Neural cell (in vitro differentiated cells): Measurements from ENCODE around the gene CRK. TPM values are rescaled to one million over a fixed set of nuclear protein-coding genes. Genes with fewer than 3 reads are reported as not detected.
"Not testable (repeated sequence)": the region's sequence is repeated elsewhere in the genome, so short reads cannot be mapped to it uniquely, and the experiment has no call there.

Experiments
- H2AFZ ChIP-seq: fragments of 200-600, 300-800 bp; sonication (generic), shearing (Covaris generic); 2 replicates; pipeline ENCODE4 v1.6.0; 2014; ENCODE audit warnings: low read depth, mild to moderate bottlenecking, antibody characterized with exemption, low read length, moderate library complexity
- H3F3A ChIP-seq: fragments of 200-600 bp; shearing (Covaris generic); 2 replicates; pipeline ENCODE4 v1.6.1; 2016; ENCODE audit warnings: mild to moderate bottlenecking, moderate library complexity, mixed read lengths, antibody characterized with exemption, low read length; ENCODE audit not compliant: insufficient read depth, poor library complexity, severe bottlenecking
- H3K27ac ChIP-seq: fragments of 200-600, 300-800 bp; sonication (generic), shearing (Covaris generic); 2 replicates; pipeline ENCODE4 v1.5.1; 2014; ENCODE audit warnings: mild to moderate bottlenecking, low read length, moderate library complexity
- H3K27me3 ChIP-seq: fragments of 300-800, 200-600 bp; sonication (generic), shearing (Covaris generic); 2 replicates; pipeline ENCODE4 v1.6.0; 2014; ENCODE audit warnings: mild to moderate bottlenecking, low read depth, low read length, moderate library complexity; ENCODE audit not compliant: insufficient read depth
- H3K36me3 ChIP-seq: fragments of 300-800, 200-600 bp; sonication (generic), shearing (Covaris generic); 2 replicates; pipeline ENCODE4 v1.5.1; 2014; ENCODE audit warnings: mild to moderate bottlenecking, antibody characterized with exemption, low read length, moderate library complexity; ENCODE audit not compliant: insufficient read depth
- H3K4me2 ChIP-seq: fragments of 300-800, 200-600 bp; sonication (generic), shearing (Covaris generic); 2 replicates; pipeline ENCODE4 v1.6.0; 2014; ENCODE audit warnings: mild to moderate bottlenecking, low read length
- H3K4me3 ChIP-seq: fragments of 300-800, 200-600 bp; sonication (generic), shearing (Covaris generic); 2 replicates; pipeline ENCODE4 v1.5.1; 2014; ENCODE audit warnings: mild to moderate bottlenecking, low read length, moderate library complexity
- H3K79me2 ChIP-seq: fragments of 200-600 bp; shearing (Covaris generic); replicated peaks from 2 replicates; pipeline ENCODE4 v1.6.0; 2014; ENCODE audit warnings: mild to moderate bottlenecking, low read length, moderate library complexity; ENCODE audit not compliant: insufficient read depth
- H3K9ac ChIP-seq: fragments of 300-800, 200-600 bp; sonication (generic), shearing (Covaris generic); 2 replicates; pipeline ENCODE4 v1.6.1; 2016; ENCODE audit warnings: mild to moderate bottlenecking, low read length, mixed read lengths
- H3K9me2 ChIP-seq: fragments of 200-600 bp; shearing (Covaris generic); 2 replicates; pipeline ENCODE4 v1.6.1; 2016; ENCODE audit warnings: mild to moderate bottlenecking, low read length, mixed read lengths; ENCODE audit not compliant: insufficient read depth
- H3K9me3 ChIP-seq: fragments of 200-600, 300-800 bp; sonication (generic), shearing (Covaris generic); 2 replicates; pipeline ENCODE4 v1.6.1; 2016; ENCODE audit warnings: mild to moderate bottlenecking, mixed run types, low read length, moderate library complexity, mixed read lengths
- H4K20me1 ChIP-seq: fragments of 200-600 bp; shearing (Covaris generic); 2 replicates; pipeline ENCODE4 v1.6.1; 2016; ENCODE audit warnings: mild to moderate bottlenecking, mixed run types; ENCODE audit not compliant: insufficient read depth
- EP300 ChIP-seq: fragments of 450-650 bp; conservative IDR thresholded peaks from 2 replicates; pipeline ENCODE4 v1.6.1; 2014; ENCODE audit warnings: antibody characterized with exemption, mild to moderate bottlenecking, moderate library complexity; ENCODE audit not compliant: poor library complexity, severe bottlenecking
- EZH2 ChIP-seq: fragments of 200-600, 300-800 bp; shearing (Covaris generic), sonication (generic); IDR thresholded peaks from 2 replicates; pipeline ENCODE4 v1.6.1; 2014; ENCODE audit warnings: antibody characterized with exemption, low read length, borderline replicate concordance, mild to moderate bottlenecking; ENCODE audit not compliant: insufficient read depth, poor library complexity, severe bottlenecking
- MXI1 ChIP-seq: fragments of 450-650 bp; conservative IDR thresholded peaks from 2 replicates; pipeline ENCODE4 v1.6.1; 2014; ENCODE audit warnings: antibody characterized with exemption, mild to moderate bottlenecking; ENCODE audit not compliant: poor library complexity, severe bottlenecking
- POLR2AphosphoS5 ChIP-seq: IDR thresholded peaks from 2 replicates; pipeline ENCODE4 v1.6.1; 2012
- RAD21 ChIP-seq: fragments of 450-650 bp; conservative IDR thresholded peaks from 2 replicates; pipeline ENCODE4 v1.6.1; 2014; ENCODE audit warnings: antibody characterized with exemption, mild to moderate bottlenecking, moderate library complexity
- SMC3 ChIP-seq: fragments of 450-650 bp; conservative IDR thresholded peaks from 2 replicates; pipeline ENCODE4 v1.6.1; 2014; ENCODE audit warnings: antibody characterized with exemption, mild to moderate bottlenecking, moderate library complexity; ENCODE audit not compliant: poor library complexity
- TAF1 ChIP-seq: IDR thresholded peaks from 2 replicates; pipeline ENCODE4 v1.6.1; 2012; ENCODE audit warnings: low read depth
- polyA plus RNA-seq: library from polyadenylated mRNA; depleted of rRNA; stranded (reverse); fragments of >200 nt; gene quantifications from 2 replicates; pipeline ENCODE4 v1.2.3, GENCODE V29; 2014
- TF ChIP-seq, protein P1 (sequence below): IDR thresholded peaks from 2 replicates; pipeline ENCODE4 v1.6.1; 2012; ENCODE audit warnings: borderline replicate concordance
- TF ChIP-seq, protein P2 (sequence below): fragments of 450-650 bp; IDR thresholded peaks from 2 replicates; pipeline ENCODE4 v1.5.1; 2014; ENCODE audit warnings: antibody characterized with exemption, mild to moderate bottlenecking, moderate library complexity; ENCODE audit not compliant: poor library complexity, severe bottlenecking

CRK gene
- polyA plus RNA-seq, 1 donor from 2014 or later, result 111 TPM

DNA sequence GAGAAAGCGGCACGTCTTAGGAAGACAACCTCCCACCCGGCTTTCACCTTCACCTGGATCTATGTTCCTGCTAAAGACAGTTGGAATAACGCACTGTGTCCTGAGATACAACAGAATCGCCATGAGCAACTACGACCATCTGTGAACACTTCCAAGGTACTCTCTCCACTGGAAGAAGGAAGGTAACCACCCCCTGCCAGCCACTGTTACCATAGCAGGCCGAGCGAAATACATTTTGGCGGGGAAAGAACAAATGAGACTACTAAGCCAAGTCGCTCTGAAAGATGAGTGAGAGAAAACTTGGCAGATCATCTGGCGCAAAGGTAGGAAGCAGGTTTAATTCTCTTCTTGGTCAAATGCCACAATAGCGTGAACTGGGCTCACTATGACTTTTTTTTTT lies 9.8 kb downstream of the CRK start:
- no peak overlapping the region for H2AFZ ChIP-seq
- H3K4me2 ChIP-seq, result no peak overlapping the region
- H4K20me1 ChIP-seq, result no peaks in the 10 kb centered on the region
- H3K9ac ChIP-seq, result no peak overlapping the region
- H3K9me3 ChIP-seq, result no peaks in the 10 kb centered on the region
- H3K36me3 ChIP-seq, result no peaks in the 10 kb centered on the region
- TF ChIP-seq MXI1, result no peak
- no peak for TF ChIP-seq EP300
- TF ChIP-seq, protein P1, sequence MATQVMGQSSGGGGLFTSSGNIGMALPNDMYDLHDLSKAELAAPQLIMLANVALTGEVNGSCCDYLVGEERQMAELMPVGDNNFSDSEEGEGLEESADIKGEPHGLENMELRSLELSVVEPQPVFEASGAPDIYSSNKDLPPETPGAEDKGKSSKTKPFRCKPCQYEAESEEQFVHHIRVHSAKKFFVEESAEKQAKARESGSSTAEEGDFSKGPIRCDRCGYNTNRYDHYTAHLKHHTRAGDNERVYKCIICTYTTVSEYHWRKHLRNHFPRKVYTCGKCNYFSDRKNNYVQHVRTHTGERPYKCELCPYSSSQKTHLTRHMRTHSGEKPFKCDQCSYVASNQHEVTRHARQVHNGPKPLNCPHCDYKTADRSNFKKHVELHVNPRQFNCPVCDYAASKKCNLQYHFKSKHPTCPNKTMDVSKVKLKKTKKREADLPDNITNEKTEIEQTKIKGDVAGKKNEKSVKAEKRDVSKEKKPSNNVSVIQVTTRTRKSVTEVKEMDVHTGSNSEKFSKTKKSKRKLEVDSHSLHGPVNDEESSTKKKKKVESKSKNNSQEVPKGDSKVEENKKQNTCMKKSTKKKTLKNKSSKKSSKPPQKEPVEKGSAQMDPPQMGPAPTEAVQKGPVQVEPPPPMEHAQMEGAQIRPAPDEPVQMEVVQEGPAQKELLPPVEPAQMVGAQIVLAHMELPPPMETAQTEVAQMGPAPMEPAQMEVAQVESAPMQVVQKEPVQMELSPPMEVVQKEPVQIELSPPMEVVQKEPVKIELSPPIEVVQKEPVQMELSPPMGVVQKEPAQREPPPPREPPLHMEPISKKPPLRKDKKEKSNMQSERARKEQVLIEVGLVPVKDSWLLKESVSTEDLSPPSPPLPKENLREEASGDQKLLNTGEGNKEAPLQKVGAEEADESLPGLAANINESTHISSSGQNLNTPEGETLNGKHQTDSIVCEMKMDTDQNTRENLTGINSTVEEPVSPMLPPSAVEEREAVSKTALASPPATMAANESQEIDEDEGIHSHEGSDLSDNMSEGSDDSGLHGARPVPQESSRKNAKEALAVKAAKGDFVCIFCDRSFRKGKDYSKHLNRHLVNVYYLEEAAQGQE, result no peak
- H3F3A ChIP-seq, result no peaks in the 10 kb centered on the region
- no peaks in the 10 kb centered on the region for H3K9me2 ChIP-seq
- no peak overlapping the region for H3K4me3 ChIP-seq
- no peaks in the 10 kb centered on the region for H3K27me3 ChIP-seq
- peaks cover 60% of the 10 kb centered on the region for H3K79me2 ChIP-seq
- no peak overlapping the region for H3K27ac ChIP-seq

DNA sequence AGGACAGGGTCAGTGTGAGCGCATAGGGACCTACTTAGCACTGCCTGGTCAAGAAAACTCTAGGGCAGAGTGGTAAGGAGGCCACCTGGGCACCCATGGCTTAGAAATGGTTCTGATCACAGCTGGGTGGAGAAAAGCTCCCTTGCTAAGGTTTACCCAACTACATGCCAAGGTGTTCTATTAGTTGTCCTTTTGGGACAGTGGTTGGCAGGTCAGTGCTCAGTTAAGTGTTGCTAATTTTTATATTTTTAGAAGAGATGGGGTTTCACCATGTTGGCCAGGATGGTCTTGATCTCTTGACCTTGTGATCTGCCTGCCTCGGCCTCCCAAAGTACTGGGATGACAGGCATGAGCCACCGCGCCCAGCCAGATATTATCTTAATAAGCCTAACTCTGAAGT lies 10.3 kb downstream of the CRK start:
- H2AFZ ChIP-seq, H3K4me2 ChIP-seq, H3K27me3 ChIP-seq, H3K27ac ChIP-seq, H3K9me3 ChIP-seq, H3K4me3 ChIP-seq, H3K9ac ChIP-seq, H3F3A ChIP-seq, H3K36me3 ChIP-seq, H3K9me2 ChIP-seq, H4K20me1 ChIP-seq: not testable (repeated sequence)
- H3K79me2 ChIP-seq, result peaks cover 62% of the 10 kb centered on the region

DNA sequence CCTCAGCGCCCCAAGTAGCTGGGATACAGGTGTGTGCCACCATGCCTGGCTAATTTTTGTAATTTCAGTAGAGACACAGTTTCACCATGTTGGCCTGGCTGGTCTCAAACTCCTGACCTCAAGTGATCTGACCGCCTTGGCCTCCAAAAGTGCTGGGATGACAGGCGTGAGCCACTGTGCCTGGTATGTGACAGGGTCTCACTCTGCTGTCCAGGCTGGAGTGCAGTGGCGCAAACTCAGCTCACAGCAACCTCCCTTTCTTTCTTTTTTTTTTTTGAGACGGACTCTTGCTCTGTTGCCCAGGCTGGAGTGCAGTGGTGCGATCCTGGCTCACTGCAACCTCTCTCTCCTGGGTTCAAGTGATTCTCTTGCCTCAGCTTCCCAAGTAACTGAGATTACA lies 13.3 kb downstream of the CRK start:
- peaks cover 43% of the 10 kb centered on the region for H3K79me2 ChIP-seq
- not testable (repeated sequence) for H3K9ac ChIP-seq, H3K27ac ChIP-seq, H3K4me2 ChIP-seq, H3K9me3 ChIP-seq, H3K27me3 ChIP-seq, H3F3A ChIP-seq, H3K36me3 ChIP-seq, H3K4me3 ChIP-seq, H3K9me2 ChIP-seq, H2AFZ ChIP-seq, H4K20me1 ChIP-seq

DNA sequence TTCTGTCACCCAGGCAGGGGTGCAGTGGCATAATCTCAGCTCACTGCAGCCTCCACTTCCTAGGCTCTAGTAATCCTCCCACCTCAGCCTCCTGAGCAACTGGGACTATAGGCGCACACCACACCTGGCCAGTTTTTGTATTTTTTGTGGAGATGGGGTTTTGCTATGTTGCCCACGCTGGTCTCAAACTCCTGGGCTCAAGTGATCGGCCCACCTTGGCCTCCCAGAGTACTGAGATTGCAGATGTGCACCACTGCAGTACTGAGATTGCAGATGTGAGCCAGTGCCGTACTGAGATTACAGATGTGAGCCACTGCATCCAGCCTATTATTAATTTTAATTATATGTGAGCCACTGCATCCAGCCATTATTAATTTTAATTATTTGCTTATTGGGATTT lies 13.8 kb downstream of the CRK start:
- H3F3A ChIP-seq, result no peaks in the 10 kb centered on the region
- H3K27ac ChIP-seq, result no peak overlapping the region
- no peak overlapping the region for H3K9ac ChIP-seq
- H3K4me2 ChIP-seq, result no peak overlapping the region
- no peak overlapping the region for H3K4me3 ChIP-seq
- no peak overlapping the region for H2AFZ ChIP-seq
- H4K20me1 ChIP-seq, result no peaks in the 10 kb centered on the region
- TF ChIP-seq POLR2AphosphoS5 (no peak), TAF1 (no peak), SMC3 (no peak), EZH2 (no peak), MXI1 (no peak), RAD21 (no peak), EP300 (no peak)
- TF ChIP-seq, protein P1, result no peak
- TF ChIP-seq, protein P2, sequence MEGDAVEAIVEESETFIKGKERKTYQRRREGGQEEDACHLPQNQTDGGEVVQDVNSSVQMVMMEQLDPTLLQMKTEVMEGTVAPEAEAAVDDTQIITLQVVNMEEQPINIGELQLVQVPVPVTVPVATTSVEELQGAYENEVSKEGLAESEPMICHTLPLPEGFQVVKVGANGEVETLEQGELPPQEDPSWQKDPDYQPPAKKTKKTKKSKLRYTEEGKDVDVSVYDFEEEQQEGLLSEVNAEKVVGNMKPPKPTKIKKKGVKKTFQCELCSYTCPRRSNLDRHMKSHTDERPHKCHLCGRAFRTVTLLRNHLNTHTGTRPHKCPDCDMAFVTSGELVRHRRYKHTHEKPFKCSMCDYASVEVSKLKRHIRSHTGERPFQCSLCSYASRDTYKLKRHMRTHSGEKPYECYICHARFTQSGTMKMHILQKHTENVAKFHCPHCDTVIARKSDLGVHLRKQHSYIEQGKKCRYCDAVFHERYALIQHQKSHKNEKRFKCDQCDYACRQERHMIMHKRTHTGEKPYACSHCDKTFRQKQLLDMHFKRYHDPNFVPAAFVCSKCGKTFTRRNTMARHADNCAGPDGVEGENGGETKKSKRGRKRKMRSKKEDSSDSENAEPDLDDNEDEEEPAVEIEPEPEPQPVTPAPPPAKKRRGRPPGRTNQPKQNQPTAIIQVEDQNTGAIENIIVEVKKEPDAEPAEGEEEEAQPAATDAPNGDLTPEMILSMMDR, result no peak
- no peaks in the 10 kb centered on the region for H3K9me3 ChIP-seq
- H3K79me2 ChIP-seq, result peaks cover 41% of the 10 kb centered on the region
- H3K27me3 ChIP-seq, result no peaks in the 10 kb centered on the region
- H3K9me2 ChIP-seq, result no peaks in the 10 kb centered on the region
- no peaks in the 10 kb centered on the region for H3K36me3 ChIP-seq
